PC-3 (cell line): ENCODE measurements around the gene L3MBTL1. TPM values are rescaled to one million over a fixed set of nuclear protein-coding genes. Genes with fewer than 3 reads are reported as not detected.
"Not testable (repeated sequence)": the region's sequence is repeated elsewhere in the genome, so short reads cannot be mapped to it uniquely, and the experiment has no call there.

Experiments
- ATAC-seq: fragments of 200-7000 bp; cut with Tn5 transposase; 2 replicates; pipeline ENCODE4 v1.9.1; 2020; ENCODE audit warnings: mild to moderate bottlenecking, moderate library complexity
- BruUV-seq: library from RNA; stranded (reverse); fragments of 400-500 nt; replicated peaks from 2 replicates; lab custom pipeline; 2021; lab: Mats Ljungman, UMichigan
- CTCF ChIA-PET: fragments of 300-600 bp; sonication (Branson Sonifier 250); formaldehyde crosslinking; loops from one replicate; lab custom pipeline; 2022; ENCODE audit warnings: antibody characterized with exemption; lab: Charles Lee
- POLR2A ChIA-PET: fragments of 300-600 bp; sonication (Branson Sonifier 250); formaldehyde crosslinking; loops from one replicate; lab custom pipeline; 2022; ENCODE audit warnings: antibody characterized with exemption; ENCODE audit not compliant: unreplicated experiment; lab: Charles Lee
- DNase-seq: peaks from one replicate; pipeline ENCODE4 v3.0.0-alpha.2; 2015
- H2AFZ ChIP-seq: fragments of 300-600 bp; sonication (generic); 2 replicates; pipeline ENCODE4 v1.6.0; 2016; ENCODE audit warnings: antibody characterized with exemption, low read length
- H3F3A ChIP-seq: fragments of 300-600 bp; sonication (generic); one replicate; pipeline ENCODE4 v1.6.0; 2017; ENCODE audit warnings: antibody characterized with exemption, low read length, control low read depth, mild to moderate bottlenecking; ENCODE audit not compliant: unreplicated experiment
- H3K27ac ChIP-seq: fragments of 300-600 bp; sonication (generic); 2 replicates; pipeline ENCODE4 v1.5.1; 2016; ENCODE audit warnings: mild to moderate bottlenecking, low read length
- H3K27me3 ChIP-seq: fragments of 300-600 bp; sonication (generic); 2 replicates; pipeline ENCODE4 v1.6.1; 2016; ENCODE audit warnings: low read length, mixed read lengths
- H3K36me3 ChIP-seq: fragments of 300-600 bp; sonication (generic); 2 replicates; pipeline ENCODE4 v1.6.1; 2016; ENCODE audit warnings: low read depth, mixed run types, low read length, mixed read lengths
- H3K4me1 ChIP-seq: fragments of 300-600 bp; sonication (generic); 2 replicates; pipeline ENCODE4 v1.5.1; 2016; ENCODE audit warnings: low read length; ENCODE audit not compliant: insufficient read depth
- H3K4me2 ChIP-seq: fragments of 300-600 bp; sonication (generic); 2 replicates; pipeline ENCODE4 v1.6.0; 2016; ENCODE audit warnings: low read length
- H3K4me3 ChIP-seq: fragments of 300-600 bp; sonication (generic); 2 replicates; pipeline ENCODE4 v1.5.1; 2016; ENCODE audit warnings: mild to moderate bottlenecking, low read length, mixed read lengths
- H3K79me2 ChIP-seq: fragments of 300-600 bp; sonication (generic); 2 replicates; pipeline ENCODE4 v1.6.1; 2017; ENCODE audit warnings: low read length, mixed read lengths
- H3K9ac ChIP-seq: fragments of 300-600 bp; sonication (generic); 2 replicates; pipeline ENCODE4 v1.6.0; 2016; ENCODE audit warnings: mild to moderate bottlenecking, low read length
- H3K9me2 ChIP-seq: fragments of 300-600 bp; sonication (generic); replicated peaks from 2 replicates; pipeline ENCODE4 v1.6.1; 2016; ENCODE audit warnings: mixed run types, low read length, mixed read lengths
- H3K9me3 ChIP-seq: fragments of 300-600 bp; sonication (generic); 2 replicates; pipeline ENCODE4 v1.6.1; 2016; ENCODE audit warnings: low read length, mixed read lengths
- H4K20me1 ChIP-seq: fragments of 300-600 bp; sonication (generic); 2 replicates; pipeline ENCODE4 v1.6.1; 2016; ENCODE audit warnings: low read length, mixed read lengths
- EZH2 ChIP-seq: fragments of 300-600 bp; sonication (generic); IDR thresholded peaks from one replicate; pipeline ENCODE4 v1.6.1; 2017; ENCODE audit warnings: antibody characterized with exemption, mild to moderate bottlenecking, low read length; ENCODE audit not compliant: unreplicated experiment
- EZH2phosphoT487 ChIP-seq: fragments of 300-600 bp; sonication (generic); IDR thresholded peaks from 2 replicates; pipeline ENCODE4 v1.6.1; 2018; ENCODE audit warnings: mild to moderate bottlenecking, antibody characterized with exemption, low read length, borderline replicate concordance
- intact Hi-C: fragments of 100-400 bp; cut with micrococcal nuclease; formaldehyde crosslinking; loops from 2 replicates; pipeline ENCODE4 v1.9.0; 2023
- total RNA-seq: library from RNA; depleted of rRNA; stranded (reverse); fragments of >200 nt; gene quantifications from 2 replicates; pipeline ENCODE4 v1.2.3, GENCODE V29; 2014
- TF ChIP-seq, protein P1 (sequence below): fragments of 300-600 bp; sonication (generic); conservative IDR thresholded peaks from 2 replicates; pipeline ENCODE4 v1.5.1; 2017; ENCODE audit warnings: antibody characterized with exemption, low read depth, mild to moderate bottlenecking, low read length

The L3MBTL1 gene
- total RNA-seq, 1 experiment from 2014 or later, result 9.9 TPM

DNA sequence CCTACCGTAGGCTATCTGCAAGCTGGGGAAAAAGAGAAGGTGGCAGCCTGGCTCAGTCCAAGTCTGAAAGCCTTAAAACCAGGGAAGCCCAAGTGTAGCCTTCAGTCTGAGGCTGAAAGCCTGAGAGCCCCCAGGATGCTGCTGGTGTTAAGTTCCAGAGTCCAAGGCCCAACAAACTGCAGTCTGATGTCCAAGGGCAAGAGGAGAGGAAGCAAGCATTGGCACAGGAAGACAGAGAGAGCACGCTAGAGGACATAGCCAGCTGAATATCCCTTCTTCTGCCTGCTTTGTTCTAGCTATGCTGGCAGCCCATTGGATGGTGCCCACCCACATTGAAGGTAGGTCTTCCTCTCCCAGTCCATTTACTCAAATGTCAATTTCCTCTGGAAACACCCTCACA lies 12.1 kb upstream of the L3MBTL1 start:
- no peak for ATAC-seq
- CTCF ChIA-PET, result no interaction called here
- BruUV-seq, result no TSS peak

DNA sequence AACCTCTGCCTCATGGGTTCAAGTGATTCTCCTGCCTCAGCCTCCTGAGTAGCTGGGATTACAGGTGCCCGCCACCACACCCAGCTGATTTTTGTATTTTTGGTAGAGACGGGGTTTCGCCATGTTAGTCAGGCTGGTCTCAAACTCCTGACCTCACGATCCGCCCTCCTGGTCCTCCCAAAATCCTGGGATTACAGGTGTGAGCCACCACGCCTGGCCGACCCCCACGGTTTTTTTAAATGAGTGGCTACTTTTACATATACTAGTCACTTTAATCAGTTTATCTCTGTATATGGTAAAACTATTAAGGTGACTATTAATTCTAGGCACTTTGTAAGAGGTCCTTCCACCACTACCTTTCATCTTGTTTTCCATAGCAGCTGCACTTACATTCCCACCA lies 5.5 kb upstream of the L3MBTL1 start:
- POLR2A ChIA-PET, H3F3A ChIP-seq, H3K36me3 ChIP-seq, H3K9ac ChIP-seq, H3K27ac ChIP-seq, H3K4me1 ChIP-seq, H3K4me3 ChIP-seq, DNase-seq, ATAC-seq, H3K4me2 ChIP-seq, CTCF ChIA-PET, H3K79me2 ChIP-seq, BruUV-seq, H2AFZ ChIP-seq, intact Hi-C loops, H3K9me3 ChIP-seq, H3K9me2 ChIP-seq, H4K20me1 ChIP-seq: not testable (repeated sequence)
- peaks cover 16% of the 10 kb centered on the region for H3K27me3 ChIP-seq

More for the DNA sequence above, 12.1 kb upstream of the L3MBTL1 start:
- Histone ChIP-seq H3K9ac (no peak overlapping the region), H3K27ac (no peak overlapping the region), H3K4me1 (peaks cover 5% of the 10 kb centered on the region; the same call in 1 of the 2 replicates), H3K27me3 (0 out of 2 replicates have a peak, but pooled peaks cover 3% of the 10 kb centered on the region), H3K4me2 (no peak overlapping the region), H3K79me2 (no peaks in the 10 kb centered on the region), H3F3A (no peaks in the 10 kb centered on the region), H3K9me3 (no peaks in the 10 kb centered on the region), H3K4me3 (no peak overlapping the region), H4K20me1 (no peaks in the 10 kb centered on the region), H3K36me3 (no peaks in the 10 kb centered on the region), H3K9me2 (no peaks in the 10 kb centered on the region), H2AFZ (no peak overlapping the region)
- TF ChIP-seq EZH2phosphoT487 (no peak), EZH2 (no peak)
- TF ChIP-seq, protein P1, sequence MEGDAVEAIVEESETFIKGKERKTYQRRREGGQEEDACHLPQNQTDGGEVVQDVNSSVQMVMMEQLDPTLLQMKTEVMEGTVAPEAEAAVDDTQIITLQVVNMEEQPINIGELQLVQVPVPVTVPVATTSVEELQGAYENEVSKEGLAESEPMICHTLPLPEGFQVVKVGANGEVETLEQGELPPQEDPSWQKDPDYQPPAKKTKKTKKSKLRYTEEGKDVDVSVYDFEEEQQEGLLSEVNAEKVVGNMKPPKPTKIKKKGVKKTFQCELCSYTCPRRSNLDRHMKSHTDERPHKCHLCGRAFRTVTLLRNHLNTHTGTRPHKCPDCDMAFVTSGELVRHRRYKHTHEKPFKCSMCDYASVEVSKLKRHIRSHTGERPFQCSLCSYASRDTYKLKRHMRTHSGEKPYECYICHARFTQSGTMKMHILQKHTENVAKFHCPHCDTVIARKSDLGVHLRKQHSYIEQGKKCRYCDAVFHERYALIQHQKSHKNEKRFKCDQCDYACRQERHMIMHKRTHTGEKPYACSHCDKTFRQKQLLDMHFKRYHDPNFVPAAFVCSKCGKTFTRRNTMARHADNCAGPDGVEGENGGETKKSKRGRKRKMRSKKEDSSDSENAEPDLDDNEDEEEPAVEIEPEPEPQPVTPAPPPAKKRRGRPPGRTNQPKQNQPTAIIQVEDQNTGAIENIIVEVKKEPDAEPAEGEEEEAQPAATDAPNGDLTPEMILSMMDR, result no peak
- intact Hi-C loops, result no loop called here
- POLR2A ChIA-PET, result no interaction called here
- no peak for DNase-seq

DNA sequence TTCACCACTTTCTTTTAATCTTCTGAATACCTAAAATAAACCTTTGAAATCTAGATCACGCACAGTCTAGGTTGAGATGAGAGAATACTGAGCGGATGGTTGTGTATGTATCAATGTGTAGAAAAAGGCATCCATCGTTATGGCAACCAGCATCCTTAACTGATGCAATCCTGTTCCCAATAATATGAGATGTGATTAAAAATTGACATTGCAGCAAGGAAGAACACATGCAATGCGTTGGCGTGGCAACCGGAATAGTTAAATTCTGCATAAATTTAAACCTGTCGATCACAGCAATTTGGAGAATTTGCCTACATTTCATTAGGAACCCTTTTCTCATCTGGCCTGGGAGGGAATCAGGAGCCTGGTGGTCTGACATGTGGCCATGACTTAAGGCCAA lies 1.3 kb upstream of the L3MBTL1 start:
- TF ChIP-seq EZH2phosphoT487 (no peak), EZH2 (no peak)
- TF ChIP-seq, protein P1, result no peak
- H4K20me1 ChIP-seq, result no peaks in the 10 kb centered on the region
- H3K4me1 ChIP-seq, result peaks cover 7% of the 10 kb centered on the region
- ATAC-seq, result no peak
- no peak overlapping the region for H3K9ac ChIP-seq
- intact Hi-C loops, result no loop called here
- H3K9me2 ChIP-seq, result no peaks in the 10 kb centered on the region
- H3K79me2 ChIP-seq, result no peaks in the 10 kb centered on the region
- H3K4me3 ChIP-seq, result no peak overlapping the region
- H2AFZ ChIP-seq, result no peak overlapping the region
- BruUV-seq, result no TSS peak
- no peaks in the 10 kb centered on the region for H3K36me3 ChIP-seq
- DNase-seq, result no peak
- POLR2A ChIA-PET, result no interaction called here
- CTCF ChIA-PET, result no interaction called here
- peaks cover 26% of the 10 kb centered on the region for H3K27me3 ChIP-seq
- no peak overlapping the region for H3K4me2 ChIP-seq
- no peaks in the 10 kb centered on the region for H3F3A ChIP-seq
- no peak overlapping the region for H3K27ac ChIP-seq
- no peaks in the 10 kb centered on the region for H3K9me3 ChIP-seq
